Psoas muscle (tissue), 8 donors: ENCODE measurements around the gene PRR18. TPM values are rescaled to one million over a fixed set of nuclear protein-coding genes. Genes with fewer than 3 reads are reported as not detected.

Source experiments
- ATAC-seq, 4 donors: fragments of 200-7000 bp; cut with Tn5 transposase; one replicate each; pipeline ENCODE4 v1.9.1; 2020; ENCODE audit warnings: moderate library complexity in 3 of 4, mild to moderate bottlenecking in 2 of 4
- DNase-seq, 2 donors: peaks; one replicate each; pipeline ENCODE4 v3.0.0-alpha.2; 2020
- H3K27ac ChIP-seq: fragments of 200-600 bp; one replicate; pipeline ENCODE4 v1.8.0; 2022
- H3K27me3 ChIP-seq, 3 donors: fragments of 200-600 bp in 1 of 3; one replicate each; pipeline versions ENCODE4 v1.6.1 to v1.8.0; 2013 to 2022; ENCODE audit warnings: low read length in 2 of 3, mild to moderate bottlenecking in 2 of 3, moderate library complexity in 1 of 3; ENCODE audit not compliant: insufficient read depth in 3 of 3
- H3K36me3 ChIP-seq, 2 donors: fragments of 200-600 bp in 1 of 2; one replicate each; pipeline versions ENCODE4 v1.6.1 to v1.8.0; 2013 to 2022; ENCODE audit warnings: low read depth in 1 of 2, mild to moderate bottlenecking in 1 of 2, moderate library complexity in 1 of 2; ENCODE audit not compliant: insufficient read depth in 1 of 2
- H3K4me1 ChIP-seq: fragments of 200-600 bp; one replicate; pipeline ENCODE4 v1.8.0; 2022
- H3K4me3 ChIP-seq: fragments of 200-600 bp; one replicate; pipeline ENCODE4 v1.8.0; 2022; ENCODE audit warnings: mild to moderate bottlenecking
- H3K9me3 ChIP-seq: fragments of 200-600 bp; one replicate; pipeline ENCODE4 v1.8.0; 2022
- WGBS, 3 donors: extraction: QIAGEN DNeasy Blood & Tissue Kit; methylation state at CpG; one replicate each; pipeline versions ENCODE4 v1.1.6 to v1.1.7; 2013; 5-methylcytosine and 5-hydroxymethylcytosine counted together
- intact Hi-C, 2 donors: fragments of 100-400 bp; cut with DNase I; formaldehyde crosslinking; loops; one replicate each; pipeline versions ENCODE4 v1.11.0 to v1.14.2; 2022
- polyA plus RNA-seq, 3 donors: library from polyadenylated mRNA; stranded (reverse); fragments of 200-250 nt; gene quantifications; one replicate each; pipeline ENCODE4 v1.2.3, GENCODE V29; 2013
- total RNA-seq, 4 donors: library from RNA; stranded (reverse); fragmentation: NEBNext Ultra II Directional in 2 of 4; extraction: Animal tissue kit (Norgen Biotek cat#: 25700) in 2 of 4; gene quantifications; one replicate each; pipeline versions ENCODE4 v1.2.1 to v1.2.4, GENCODE V29; 2021 to 2023
- TF ChIP-seq, protein P1 (sequence below): fragments of 200-600 bp; IDR thresholded peaks from one replicate; pipeline ENCODE4 v1.8.0; 2022; ENCODE audit warnings: antibody characterized with exemption
- donor health status: healthy with polysubstance abuse.
- donor health status: DM: no; HTN: no; CAD: no; lungs with moderate emphysema.
- donor health status: Bipolar disorder and iron deficiency.
- donor health status: healthy.
- donor health status: DM: yes; HTN: yes; CAD: no.
- donor health status: DM: no; HTN: no; CAD: no.
- donor health status: DM: no; HTN: no; CAD: no.
- donor health status: DM: yes; HTN: yes; CAD: no.

Gene PRR18
- total and polyA plus RNA-seq, 7 donors = 0.03 to 0.08 TPM; not detected in 5

DNA sequence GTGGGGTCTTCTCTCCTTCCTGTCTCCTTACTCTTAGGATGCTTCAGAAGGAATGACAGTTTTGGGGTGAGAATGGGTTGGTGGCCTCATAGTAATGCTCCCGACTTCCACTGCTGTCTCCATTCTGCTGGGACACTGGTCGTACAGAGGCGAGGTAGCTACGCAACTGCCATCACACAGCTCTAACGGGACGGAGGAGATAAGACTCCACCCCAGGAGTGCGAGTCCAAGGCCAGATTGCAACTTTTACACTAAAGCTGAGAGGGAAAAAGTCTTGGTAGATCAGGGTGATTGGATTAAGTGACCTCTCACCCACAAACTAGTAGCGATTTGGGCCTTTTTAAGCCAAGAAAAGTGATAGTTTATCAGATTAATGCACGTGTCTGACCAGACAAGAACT is 1.8 kb upstream of the PRR18 start:
- H3K9me3 ChIP-seq = no peaks in the 10 kb centered on the region
- no peaks in the 10 kb centered on the region for H3K36me3 ChIP-seq
- WGBS, 3 donors = 91 to 96% (median 95%) methylated on average over 9 of the region's 9 CpGs
- no peak for ATAC-seq
- no peaks in the 10 kb centered on the region for H3K4me1 ChIP-seq
- no peak for DNase-seq
- H3K4me3 ChIP-seq = no peak overlapping the region
- peaks cover 0 to 42% (median 15%) of the 10 kb centered on the region in 3 donors for H3K27me3 ChIP-seq
- intact Hi-C loops = no loop called here
- no peak overlapping the region for H3K27ac ChIP-seq
- TF ChIP-seq, protein P1, sequence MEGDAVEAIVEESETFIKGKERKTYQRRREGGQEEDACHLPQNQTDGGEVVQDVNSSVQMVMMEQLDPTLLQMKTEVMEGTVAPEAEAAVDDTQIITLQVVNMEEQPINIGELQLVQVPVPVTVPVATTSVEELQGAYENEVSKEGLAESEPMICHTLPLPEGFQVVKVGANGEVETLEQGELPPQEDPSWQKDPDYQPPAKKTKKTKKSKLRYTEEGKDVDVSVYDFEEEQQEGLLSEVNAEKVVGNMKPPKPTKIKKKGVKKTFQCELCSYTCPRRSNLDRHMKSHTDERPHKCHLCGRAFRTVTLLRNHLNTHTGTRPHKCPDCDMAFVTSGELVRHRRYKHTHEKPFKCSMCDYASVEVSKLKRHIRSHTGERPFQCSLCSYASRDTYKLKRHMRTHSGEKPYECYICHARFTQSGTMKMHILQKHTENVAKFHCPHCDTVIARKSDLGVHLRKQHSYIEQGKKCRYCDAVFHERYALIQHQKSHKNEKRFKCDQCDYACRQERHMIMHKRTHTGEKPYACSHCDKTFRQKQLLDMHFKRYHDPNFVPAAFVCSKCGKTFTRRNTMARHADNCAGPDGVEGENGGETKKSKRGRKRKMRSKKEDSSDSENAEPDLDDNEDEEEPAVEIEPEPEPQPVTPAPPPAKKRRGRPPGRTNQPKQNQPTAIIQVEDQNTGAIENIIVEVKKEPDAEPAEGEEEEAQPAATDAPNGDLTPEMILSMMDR = no peak

DNA sequence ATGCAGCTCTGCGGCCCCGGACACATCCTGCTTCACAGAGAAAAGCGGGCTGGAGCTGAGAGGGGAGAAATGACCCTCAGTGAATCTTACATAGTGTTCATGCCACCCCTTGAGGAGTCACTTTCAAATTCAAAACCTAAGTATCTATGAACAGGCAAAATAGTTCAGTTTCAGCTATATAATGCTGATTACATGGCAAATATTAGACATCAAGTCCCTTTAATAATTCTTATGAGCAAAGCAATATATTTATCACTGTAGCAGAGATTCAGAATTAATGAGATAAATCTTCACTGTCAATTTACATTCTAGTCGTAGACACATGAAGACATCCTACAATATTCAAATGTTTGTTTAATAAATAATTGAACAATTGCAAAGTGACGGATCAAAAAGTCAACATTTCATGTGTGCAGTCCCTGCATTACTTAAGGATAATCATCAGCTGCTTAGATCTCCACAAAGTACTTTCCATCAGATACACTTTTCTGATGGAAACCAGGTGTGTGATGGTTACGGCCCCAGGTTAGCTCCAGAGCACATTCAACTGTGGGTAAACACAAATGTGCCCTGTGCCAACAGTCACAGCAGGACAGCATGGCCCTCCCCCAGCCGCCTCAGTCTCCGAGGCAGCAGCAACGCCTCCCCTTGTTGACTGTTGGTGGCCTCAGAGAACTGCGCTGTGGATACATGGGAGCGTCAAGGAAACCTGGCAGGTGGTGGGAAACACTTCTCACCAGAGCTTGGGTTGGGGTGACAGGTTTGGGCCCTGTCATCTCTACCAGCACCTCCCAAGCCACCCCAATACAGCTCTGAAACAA is 787 bp upstream of the PRR18 start:
- no peaks in the 10 kb centered on the region for H3K36me3 ChIP-seq
- H3K27me3 ChIP-seq = peaks cover 0 to 42% (median 15%) of the 10 kb centered on the region in 3 donors
- H3K4me3 ChIP-seq = peak overlapping the region; percentile 66
- no peaks in the 10 kb centered on the region for H3K4me1 ChIP-seq
- ATAC-seq (peak in 1 of 4 donors; percentile 13), DNase-seq (no peak)
- intact Hi-C loops = no loop called here
- WGBS, 3 donors = 66 to 75% (median 69%) methylated on average over 11 of the region's 11 CpGs
- H3K9me3 ChIP-seq = no peaks in the 10 kb centered on the region
- TF ChIP-seq, protein P1 = no peak
- H3K27ac ChIP-seq = no peak overlapping the region

DNA sequence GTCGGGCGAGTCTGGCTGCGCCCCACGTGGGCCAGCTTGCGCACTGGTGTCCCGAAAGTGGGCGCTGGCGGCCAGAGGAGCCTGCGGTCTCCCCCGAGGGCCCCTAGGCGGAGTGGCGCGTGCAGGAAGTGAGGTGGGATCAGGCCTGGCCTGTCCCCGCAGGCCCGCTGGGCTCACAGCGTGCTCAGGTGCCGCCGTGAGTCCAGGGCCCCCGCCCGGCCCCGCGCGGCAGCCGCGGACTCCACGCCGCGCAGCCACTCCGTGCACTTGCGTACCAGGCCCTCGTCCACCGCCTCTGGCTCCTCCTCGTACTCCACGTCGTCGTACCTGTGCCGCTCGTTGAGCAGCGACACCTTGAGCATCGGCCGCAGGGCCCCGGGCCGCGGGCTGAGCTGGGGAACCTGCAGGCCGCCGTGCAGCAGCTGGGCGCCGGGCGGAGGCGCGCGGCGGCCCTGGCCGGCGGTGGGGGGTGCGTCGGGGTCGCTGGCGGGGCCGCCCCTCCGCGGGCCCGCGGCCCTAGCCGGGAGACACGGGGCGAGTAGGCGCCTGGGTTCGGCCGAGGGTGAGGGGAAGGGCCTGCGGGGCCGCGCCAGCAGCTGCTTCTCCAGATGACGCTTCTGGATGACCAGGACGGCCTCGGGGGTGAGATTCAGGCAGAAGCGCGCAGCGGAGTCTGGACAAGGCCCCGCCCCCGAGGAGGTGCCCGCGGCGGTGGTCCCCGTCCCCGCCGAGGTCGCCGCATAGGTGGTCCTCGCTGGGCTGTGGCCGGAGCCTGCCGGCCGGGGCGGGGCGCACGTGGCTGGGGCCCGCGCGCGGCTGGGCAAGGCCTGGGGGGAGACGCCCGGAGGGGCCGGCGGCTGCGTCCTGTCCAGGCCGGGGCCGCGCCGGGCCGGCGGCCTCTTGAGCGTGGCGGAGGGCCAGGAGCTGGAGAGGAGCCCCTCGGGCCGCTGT is 835 bp downstream of the PRR18 start:
- ATAC-seq (peak; percentile 25 to 46 (median 42)), DNase-seq (no peak)
- no peak overlapping the region for H3K27ac ChIP-seq
- H3K9me3 ChIP-seq = no peaks in the 10 kb centered on the region
- WGBS, 3 donors = 8 to 12% (median 11%) methylated on average over 56 to 115 of the region's 115 CpGs
- no peaks in the 10 kb centered on the region for H3K36me3 ChIP-seq
- no peaks in the 10 kb centered on the region for H3K4me1 ChIP-seq
- TF ChIP-seq, protein P1 = no peak
- H3K4me3 ChIP-seq = peak overlapping the region; percentile 66
- intact Hi-C loops = no loop called here
- peaks cover 0 to 42% (median 15%) of the 10 kb centered on the region in 3 donors for H3K27me3 ChIP-seq

DNA sequence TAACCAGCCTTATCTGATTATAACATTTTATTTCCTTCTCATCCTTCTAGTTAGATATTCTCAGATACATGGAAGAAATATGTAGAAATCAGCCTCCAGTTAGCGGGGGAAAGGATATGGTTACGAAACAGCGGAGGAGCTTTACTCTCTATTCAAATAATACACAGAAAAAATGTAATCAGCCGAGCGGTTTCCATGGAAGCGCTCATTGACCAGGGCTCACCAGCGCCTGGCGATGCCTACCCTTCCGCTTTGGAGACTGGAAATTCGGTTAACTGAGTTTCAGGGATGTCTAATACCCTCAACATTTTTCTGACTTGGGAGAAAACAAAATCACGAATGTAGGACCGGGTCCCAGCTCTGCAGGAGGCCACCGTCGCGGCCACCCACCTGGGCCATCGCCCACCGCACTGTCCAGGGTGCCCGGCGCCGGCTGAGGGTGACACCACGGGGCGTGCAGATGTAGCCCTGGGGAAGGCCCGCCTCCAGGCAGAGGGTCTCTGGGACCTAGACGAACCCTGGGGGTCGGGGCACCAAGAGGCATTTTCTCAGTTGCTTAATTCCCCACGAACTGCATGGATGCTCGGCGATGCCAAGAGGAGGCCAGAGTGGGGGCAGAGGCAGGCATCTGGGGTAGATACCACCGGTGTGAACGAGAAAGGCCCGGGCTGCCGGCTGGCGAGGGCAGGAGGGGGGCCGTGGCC is 1.7 kb downstream of the PRR18 start:
- H3K27me3 ChIP-seq = peaks cover 0 to 42% (median 15%) of the 10 kb centered on the region in 3 donors
- ATAC-seq = no peak

More for the DNA sequence above, 1.7 kb downstream of the PRR18 start:
- TF ChIP-seq, protein P1 = no peak
- intact Hi-C loops = no loop called here
- Histone ChIP-seq H3K4me3 (peak overlapping the region; percentile 66), H3K27ac (no peak overlapping the region), H3K36me3 (no peaks in the 10 kb centered on the region), H3K4me1 (no peaks in the 10 kb centered on the region), H3K9me3 (no peaks in the 10 kb centered on the region)
- no peak for DNase-seq
- whole genome bisulfite sequencing, 3 donors = 78 to 80% (median 78%) methylated on average over 33 to 34 of the region's 34 CpGs
